SK-MEL-5 (cell line): ENCODE data around the gene FREY1. TPM values are rescaled to one million over a fixed set of nuclear protein-coding genes. Genes with fewer than 3 reads are reported as not detected.
"Not testable (repeated sequence)": the region's sequence is repeated elsewhere in the genome, so short reads cannot be mapped to it uniquely, and the experiment has no call there.

Experiments
- DNase-seq: peaks from one replicate; pipeline ENCODE4 v3.0.0-alpha.2; 2016; ENCODE audit warnings: low read depth, low spot score
- in situ Hi-C: cut with HindIII; loops from 2 replicates; pipeline ENCODE4 v1.10.0; 2016; ENCODE audit warnings: low sequenced_read_pairs, high pct_unique_total_duplicates, low pct_unique_long_range_greater_than_20kb
- total RNA-seq: library from RNA; depleted of rRNA; stranded (reverse); fragments of >200 nt; shearing (Covaris generic); gene quantifications from 2 replicates; pipeline ENCODE4 v1.2.3, GENCODE V29; 2014

FREY1 gene
- total RNA-seq, 1 experiment from 2014 or later: 0.37 TPM

- no peak for DNase-seq
- in situ Hi-C loops: no loop called here
These were observed 4.4 kb downstream of the FREY1 start for GRCh38 chr11:45902452-45903380.

GRCh38 chr11:45901626-45902025, 5.4 kb downstream of the FREY1 start:
- no peak for DNase-seq
- in situ Hi-C loops: no loop called here

DNA sequence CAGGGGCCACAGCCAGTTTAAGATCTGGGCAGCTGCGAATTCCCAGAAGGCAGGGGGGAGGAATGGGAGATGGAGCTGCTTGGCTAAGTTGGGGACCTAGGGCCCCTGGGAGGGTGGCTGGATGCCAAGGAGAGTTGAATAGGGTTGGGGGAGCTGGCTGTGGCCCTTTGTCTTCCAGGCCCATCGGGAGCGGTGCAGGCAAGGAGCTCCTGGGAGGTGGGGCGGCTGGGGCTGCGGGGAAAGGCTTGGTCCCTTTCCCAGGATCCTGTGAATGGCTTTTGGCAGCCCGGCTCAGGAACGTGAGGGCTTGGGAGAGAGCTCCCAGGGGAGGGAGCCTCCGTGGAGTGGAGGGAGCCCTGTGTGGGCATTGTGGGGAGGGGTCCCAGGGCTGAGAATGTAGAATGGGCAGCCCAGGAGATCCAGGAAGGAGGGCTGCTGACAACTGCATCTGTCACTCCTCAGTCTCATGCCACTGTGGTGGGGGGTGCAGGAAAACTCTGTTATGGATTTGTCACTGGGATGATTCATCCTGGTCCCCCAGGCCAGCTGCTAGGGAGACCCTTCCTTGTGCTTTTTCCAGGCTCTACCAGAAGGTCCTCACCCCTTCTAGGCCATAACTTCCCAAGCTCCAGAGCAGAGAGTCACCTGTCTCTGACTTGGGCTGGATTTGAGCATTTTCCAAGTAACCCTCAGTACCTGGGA, 6.0 kb downstream of the FREY1 start:
- in situ Hi-C loops: no loop called here

GRCh38 chr11:45900175-45900800, 6.8 kb downstream of the FREY1 start:
- DNase-seq, in situ Hi-C loops: not testable (repeated sequence)

More for the DNA sequence above, 6.0 kb downstream of the FREY1 start:
- DNase-seq: no peak

DNA sequence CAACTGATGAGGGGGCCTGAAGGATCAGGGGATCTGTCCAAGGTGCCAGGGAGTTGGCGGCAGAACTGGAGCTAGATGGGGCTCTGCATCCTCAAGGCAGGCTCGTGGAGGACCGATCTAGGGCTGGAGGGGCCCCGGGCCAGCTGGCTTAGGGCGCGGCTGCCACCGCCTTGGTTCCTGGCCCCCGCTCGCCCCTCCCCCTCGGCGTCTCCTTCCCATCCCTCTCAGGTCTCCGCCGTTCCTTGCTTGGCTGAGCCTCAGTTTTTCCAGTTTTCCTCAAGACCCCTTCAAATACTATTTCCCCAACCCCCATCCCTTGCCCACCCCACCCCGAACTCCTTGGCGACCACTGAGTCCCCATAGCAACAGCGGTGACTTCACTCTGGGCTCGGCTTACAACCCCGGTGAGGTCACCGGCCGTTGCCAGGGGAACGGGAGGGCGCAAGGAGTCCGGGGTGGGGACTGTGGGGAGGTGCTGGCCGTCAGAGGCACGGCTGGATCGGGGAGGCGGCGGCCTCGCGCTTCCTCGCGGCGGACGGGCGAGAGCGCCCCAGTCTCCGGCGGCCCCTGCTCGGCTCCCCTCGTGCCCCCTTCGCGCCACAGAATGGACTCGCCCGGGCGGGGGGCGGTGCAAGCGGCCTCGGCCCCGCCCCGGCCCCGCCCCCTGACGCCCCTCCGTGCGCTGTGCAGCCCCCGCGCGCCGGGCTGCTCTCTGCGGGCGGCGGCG, 7.5 kb downstream of the FREY1 start:
- peak; percentile 67 for DNase-seq
- in situ Hi-C loops: no loop called here

- in situ Hi-C loops: no loop called here
- no peak for DNase-seq
These were observed 8.0 kb downstream of the FREY1 start for GRCh38 chr11:45899086-45899447.

DNA sequence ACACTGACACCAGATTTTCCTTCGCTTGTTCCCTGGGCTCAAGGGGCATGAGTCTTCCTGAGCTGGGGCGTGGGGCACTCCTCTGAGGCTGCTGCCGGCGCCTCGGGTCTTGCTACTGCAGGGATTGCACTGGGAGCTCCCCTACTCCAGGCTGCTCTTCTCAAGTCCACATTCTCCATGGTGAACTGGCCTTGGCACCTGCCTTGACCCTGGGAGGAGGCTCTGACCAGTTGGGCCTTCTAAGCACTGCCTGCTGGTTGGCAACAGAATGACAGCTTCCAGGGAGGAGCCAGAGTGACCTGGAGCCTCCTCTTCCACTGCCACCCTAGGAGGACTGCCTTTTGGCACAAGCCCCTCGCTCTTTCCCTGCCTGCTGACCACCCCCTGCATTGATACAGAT, 9.5 kb downstream of the FREY1 start:
- no peak for DNase-seq
- in situ Hi-C loops: no loop called here

GRCh38 chr11:45896422-45896984, 10.6 kb downstream of the FREY1 start:
- DNase-seq: no peak
- in situ Hi-C loops: no loop called here

GRCh38 chr11:45895553-45896259, 11.4 kb downstream of the FREY1 start:
- in situ Hi-C loops: no loop called here

GRCh38 chr11:45894555-45895247, 12.4 kb downstream of the FREY1 start:
- in situ Hi-C loops: no loop called here
- DNase-seq: no peak

More at GRCh38 chr11:45895553-45896259, 11.4 kb downstream of the FREY1 start:
- no peak for DNase-seq

DNA sequence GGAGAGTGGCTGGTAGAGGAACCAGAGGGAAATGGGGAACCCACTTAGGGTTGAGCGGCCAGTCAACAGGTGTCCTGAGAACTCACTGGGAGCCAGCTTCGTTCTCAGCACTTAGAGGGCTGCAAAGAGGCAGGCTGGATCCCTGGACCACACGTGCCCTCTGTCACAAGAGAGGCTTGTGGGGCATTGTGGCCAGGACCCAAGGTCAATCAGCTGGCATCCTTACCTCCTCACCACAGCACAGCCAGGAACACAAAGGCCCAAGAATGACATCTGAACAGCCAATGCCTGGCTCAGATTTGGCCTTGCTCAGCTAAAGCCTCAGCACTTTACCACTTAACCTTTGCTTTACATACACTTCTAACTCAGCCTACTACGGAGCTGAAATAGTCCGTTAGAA, 14.2 kb downstream of the FREY1 start:
- DNase-seq: no peak
- in situ Hi-C loops: no loop called here

- no peak for DNase-seq
- in situ Hi-C loops: no loop called here
These were observed 16.1 kb downstream of the FREY1 start for GRCh38 chr11:45890886-45891550.

- in situ Hi-C loops: no loop called here
- DNase-seq: no peak
These were observed 17.1 kb downstream of the FREY1 start for GRCh38 chr11:45889966-45890365.

DNA sequence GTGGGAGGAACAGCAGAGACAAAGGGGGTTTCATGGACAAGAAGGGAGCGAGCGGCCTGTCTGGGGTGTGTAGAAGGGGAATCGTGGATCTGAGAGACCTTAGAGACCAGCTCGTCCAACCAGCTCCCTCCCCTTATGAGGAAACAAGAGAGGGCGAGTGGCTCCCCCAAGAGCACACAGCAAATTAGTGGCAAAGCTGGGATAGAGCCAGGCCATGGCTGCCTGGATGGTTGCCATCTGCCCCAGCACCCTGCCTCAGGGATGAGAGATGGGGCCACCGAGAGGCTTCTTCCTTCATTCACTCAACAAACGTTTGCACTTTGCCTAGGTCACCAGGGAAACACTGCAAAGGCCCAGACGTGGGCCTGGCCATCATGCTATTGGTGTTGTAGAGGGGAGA, 17.5 kb downstream of the FREY1 start:
- no peak for DNase-seq
- in situ Hi-C loops: no loop called here

GRCh38 chr11:45887587-45887986, 19.5 kb downstream of the FREY1 start:
- no peak for DNase-seq
- in situ Hi-C loops: no loop called here
